Left cardiac atrium (tissue), 4 donors: ENCODE data around the gene CDK6. TPM values are rescaled to one million over a fixed set of nuclear protein-coding genes. Genes with fewer than 3 reads are reported as not detected.

Source experiments
- ATAC-seq, 2 donors: fragments of 200-7000 bp; cut with Tn5 transposase; one replicate each; pipeline ENCODE4 v1.9.1; 2020; ENCODE audit warnings: mild to moderate bottlenecking in 2 of 2, moderate library complexity in 2 of 2
- DNase-seq: peaks from one replicate; pipeline ENCODE4 v3.0.0-alpha.2; 2020
- intact Hi-C, 2 donors: fragments of 100-400 bp; cut with DNase I; formaldehyde crosslinking; loops; one replicate each; pipeline versions ENCODE4 v1.14.1 to v1.15.1; 2022 to 2023
- total RNA-seq, 2 donors: library from RNA; stranded (reverse); fragmentation: NEBNext Ultra II Directional; extraction: Animal tissue kit (Norgen Biotek cat#: 25700); gene quantifications; one replicate each; pipeline ENCODE4 v1.2.1, GENCODE V29; 2021
- donor health status: DM: no; HTN: yes; CAD: no.
- donor health status: DM: no; HTN: yes; CAD: no; lungs with severe emphysema.
- donor health status: DM: yes; HTN: yes; CAD: no.
- donor health status: Dilated cardiomyopathy.

The CDK6 gene
- total RNA-seq, 2 donors from 2014 or later = 12.9 to 13.9 TPM

DNA sequence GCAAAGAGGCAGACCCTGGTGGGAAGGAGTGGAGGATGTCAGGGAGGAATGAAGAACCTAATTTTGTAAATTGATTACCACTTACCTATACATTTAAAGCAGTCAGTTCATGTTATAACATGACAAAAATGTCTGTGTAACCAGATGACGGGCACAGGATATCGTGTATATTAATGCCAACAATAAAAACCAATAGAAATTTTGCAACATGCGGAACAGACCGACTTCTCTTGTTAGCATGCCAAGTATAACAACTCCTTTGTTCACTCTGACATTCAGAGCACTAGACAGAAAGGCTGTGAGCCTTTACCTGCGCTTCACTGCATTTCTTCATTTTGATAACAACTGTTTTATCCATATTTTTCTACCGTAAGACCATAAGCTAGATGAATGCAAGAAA lies 29.9 kb downstream of the CDK6 start:
- intact Hi-C loops = no loop called here
- DNase-seq (no peak), ATAC-seq (no peak)

DNA sequence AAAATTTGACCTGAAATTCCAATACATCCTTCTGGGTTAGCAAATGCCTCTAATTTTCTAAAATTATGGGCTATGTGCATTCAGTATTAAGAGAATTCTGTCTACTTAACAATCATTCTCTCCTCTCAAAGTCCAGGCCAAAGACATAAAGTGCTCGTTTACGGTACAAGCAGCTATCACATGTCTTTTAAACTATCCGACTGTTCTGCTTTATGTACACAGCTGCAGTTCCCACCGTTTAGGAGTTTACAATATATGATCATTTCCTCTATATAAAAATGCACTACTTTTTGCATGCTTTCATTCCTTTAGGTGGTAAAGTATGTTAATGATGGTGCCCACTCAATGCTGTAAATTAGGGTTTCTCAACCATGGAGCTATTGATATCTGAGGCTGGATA lies 34.0 kb downstream of the CDK6 start:
- intact Hi-C loops = no loop called here
- no peak for ATAC-seq
- DNase-seq = no peak

DNA sequence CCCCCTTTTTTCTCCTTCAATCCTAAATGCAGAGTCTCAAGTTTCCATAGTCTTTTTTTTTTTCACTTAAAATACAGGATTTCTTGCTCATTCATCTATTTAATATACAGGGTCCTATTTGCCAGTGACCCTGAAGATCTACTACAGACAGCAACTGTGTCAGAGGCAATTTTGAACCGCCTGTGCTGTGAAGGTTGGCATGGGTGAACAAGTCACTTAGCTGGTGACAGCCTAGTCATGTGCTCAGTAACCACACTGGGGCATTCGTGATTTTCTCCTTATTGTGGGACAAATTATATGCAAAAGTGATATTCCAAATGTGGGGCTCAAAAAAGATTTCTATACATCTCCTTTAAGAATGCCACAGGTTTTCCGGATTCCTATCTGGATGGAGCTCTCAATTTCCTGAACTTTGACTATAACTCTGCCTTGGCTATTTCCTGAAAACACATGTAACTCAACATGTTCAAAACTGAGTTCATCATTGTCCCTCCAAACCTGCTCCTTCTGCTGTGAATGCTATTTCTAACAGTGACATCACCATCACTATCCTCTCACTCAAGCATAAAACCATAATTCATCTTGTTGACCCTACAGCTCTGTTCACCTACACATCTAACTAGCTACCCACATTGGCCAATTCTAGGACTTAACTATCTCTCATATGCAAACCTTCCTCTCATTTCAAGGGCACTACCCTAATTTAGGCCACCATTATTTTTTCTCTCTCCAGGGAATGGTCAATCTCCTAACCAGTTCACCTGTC lies 36.7 kb downstream of the CDK6 start:
- ATAC-seq (no peak), DNase-seq (no peak)
- intact Hi-C loops = no loop called here

DNA sequence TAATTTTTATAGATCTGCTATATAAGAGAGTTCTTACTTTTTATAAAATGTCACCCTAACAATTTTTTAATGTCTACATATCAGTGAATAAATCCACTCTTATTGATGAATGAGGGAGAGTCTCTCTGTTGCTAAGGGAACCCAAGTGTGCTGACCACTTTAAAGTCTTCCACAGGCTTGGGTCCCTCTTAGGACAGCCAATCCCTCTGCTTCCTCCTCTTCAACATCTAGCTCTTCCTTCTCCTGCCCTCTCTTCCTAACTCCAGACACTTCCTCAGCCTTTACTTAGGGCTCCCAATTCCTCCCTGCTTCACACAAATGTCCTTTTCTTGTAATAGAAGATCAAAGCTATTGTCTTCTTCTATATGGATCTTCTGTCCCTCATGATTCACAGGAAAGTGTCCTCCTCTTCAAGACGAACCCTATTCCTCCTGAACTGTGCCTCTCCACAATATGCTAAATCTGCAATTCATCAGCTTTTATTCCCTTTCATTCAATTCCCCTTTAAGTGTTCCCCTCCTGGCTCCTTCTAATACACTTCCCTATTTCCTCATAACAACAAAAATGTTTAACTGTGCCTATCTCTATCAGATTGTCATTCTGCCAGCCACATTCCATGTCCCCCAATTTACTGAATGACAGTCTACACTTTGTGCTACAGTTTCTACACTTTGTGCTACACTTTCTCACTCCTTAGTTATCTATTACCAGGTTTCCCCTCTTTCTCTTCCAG lies 37.7 kb downstream of the CDK6 start:
- intact Hi-C loops = no loop called here
- peak in 1 of 2 donors; percentile 26 for ATAC-seq
- no peak for DNase-seq

DNA sequence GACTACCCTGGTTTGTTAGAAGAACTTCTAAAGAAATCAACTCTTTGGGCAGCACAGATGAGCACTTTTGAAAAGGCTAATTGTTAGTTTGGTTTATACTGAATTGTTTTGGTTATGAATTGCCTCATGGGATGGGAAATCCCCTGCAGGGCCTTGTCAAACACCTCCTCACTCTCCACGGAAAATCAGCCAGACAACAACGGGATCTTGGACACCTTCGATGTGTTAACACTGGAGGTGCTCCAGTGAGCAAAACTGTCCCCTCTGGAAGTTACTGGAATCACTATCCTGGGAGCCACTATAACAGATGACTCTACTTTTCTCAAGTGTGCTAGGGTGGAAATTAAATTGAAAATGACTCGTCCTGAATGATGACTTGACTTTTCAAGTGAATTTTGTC lies 38.7 kb downstream of the CDK6 start:
- ATAC-seq (peak; percentile 94 to 96), DNase-seq (no peak)
- intact Hi-C loops = no loop called here

DNA sequence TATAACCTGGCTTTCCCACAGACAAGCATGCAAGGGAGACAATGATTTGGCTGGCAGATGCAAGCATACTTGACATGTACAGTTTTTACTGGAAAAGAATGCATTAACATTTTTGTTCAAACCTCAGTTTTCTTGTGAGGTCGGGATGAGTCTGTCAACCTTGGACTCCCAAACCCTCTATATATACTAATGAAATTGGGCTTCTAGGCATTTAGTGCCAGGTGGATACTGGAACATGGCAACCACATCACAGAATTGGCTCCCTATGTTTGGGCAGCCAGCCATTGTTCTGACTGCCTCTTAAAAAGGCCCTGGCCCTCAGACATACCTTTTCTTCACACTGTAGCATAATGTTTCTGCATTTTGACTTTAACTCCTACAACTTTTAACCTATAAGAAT lies 39.1 kb downstream of the CDK6 start:
- intact Hi-C loops = no loop called here
- ATAC-seq = peak in 1 of 2 donors; percentile 36
- DNase-seq = no peak

DNA sequence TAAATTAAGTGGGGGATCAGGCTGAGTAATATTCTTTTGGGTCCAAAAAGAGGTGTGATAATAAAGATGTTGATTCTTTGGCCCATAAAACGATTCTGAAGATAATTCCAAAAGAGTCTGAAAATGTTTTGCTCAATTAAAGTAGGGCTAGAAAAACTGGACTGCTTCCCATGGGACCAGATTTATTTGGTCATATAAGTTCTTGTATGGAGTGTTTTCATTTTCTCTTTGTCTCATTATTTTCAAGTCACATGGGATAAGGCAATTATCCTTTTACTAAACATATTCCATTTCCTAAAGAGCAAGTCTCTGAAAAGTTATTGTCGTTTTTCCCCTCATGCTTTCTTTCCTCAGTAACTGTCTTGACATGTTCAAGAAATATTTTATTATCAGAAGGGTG lies 41.5 kb downstream of the CDK6 start:
- intact Hi-C loops = no loop called here
- DNase-seq (no peak), ATAC-seq (no peak)

DNA sequence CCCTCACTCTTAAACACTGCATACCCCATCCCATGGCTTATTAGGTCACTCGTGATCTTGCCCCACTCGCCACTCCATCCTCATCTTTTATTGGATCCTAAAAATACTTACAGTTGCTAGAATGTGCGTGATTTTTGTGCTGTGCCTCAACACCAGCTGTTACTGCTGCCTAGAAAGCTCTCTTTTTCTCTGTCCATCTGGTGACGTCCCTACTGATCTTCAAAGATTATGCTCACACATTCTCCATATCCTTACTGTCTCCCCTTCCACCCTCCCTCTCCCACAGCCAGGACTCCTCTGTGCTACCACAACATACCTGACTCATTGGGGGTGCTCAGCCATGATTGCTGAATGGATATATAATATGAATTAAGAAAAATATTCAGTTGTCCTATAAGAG lies 42.0 kb downstream of the CDK6 start:
- DNase-seq (no peak), ATAC-seq (no peak)
- intact Hi-C loops = no loop called here

DNA sequence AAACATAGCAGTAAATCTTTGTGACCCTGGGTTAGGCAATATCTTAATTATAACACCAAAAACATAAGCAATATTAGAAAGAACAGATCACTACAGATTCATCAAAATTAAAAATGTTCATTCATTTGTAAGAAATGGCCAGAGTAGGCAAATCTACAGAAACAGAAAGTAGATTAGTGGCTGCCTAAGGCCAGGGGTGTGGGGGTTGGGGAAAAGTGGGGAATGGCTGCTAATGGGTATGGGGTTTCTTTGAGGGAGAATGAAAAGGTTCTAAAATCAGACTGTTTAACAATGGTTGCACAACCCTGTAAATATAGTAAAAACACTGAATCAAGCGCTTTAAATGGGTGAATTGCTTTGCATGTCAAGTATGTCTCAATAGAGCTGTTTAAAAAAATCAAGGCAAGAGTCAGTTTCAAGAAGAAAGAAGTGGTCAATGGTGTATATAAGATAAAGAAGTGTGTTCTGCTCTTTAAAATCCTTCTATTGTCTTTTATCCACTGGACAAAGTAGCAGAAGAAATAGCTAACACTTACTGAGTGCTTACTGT lies 42.6 kb downstream of the CDK6 start:
- intact Hi-C loops = no loop called here

DNA sequence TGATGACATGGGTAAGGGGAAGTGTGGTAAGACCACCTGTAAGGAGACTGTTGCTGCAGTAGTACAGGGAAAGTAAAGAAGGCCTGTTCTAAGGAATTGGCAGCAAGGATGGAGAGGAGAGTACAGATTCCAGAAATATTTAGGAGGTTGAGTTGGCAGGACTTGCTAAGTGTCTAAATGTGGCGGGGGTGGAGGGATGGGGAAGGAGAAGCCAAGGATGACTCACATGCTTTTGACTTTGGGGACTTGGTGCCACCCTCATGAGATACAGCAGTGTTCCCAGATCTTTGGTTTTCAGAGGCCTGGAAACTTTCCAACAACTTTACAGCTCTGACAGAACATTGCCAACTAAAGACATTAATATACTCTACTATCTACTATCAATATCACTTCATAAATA lies 45.4 kb downstream of the CDK6 start:
- peak; percentile 47 to 86 for ATAC-seq
- intact Hi-C loops = no loop called here
- DNase-seq = no peak

More for the DNA sequence above, 42.6 kb downstream of the CDK6 start:
- ATAC-seq = no peak
- no peak for DNase-seq

DNA sequence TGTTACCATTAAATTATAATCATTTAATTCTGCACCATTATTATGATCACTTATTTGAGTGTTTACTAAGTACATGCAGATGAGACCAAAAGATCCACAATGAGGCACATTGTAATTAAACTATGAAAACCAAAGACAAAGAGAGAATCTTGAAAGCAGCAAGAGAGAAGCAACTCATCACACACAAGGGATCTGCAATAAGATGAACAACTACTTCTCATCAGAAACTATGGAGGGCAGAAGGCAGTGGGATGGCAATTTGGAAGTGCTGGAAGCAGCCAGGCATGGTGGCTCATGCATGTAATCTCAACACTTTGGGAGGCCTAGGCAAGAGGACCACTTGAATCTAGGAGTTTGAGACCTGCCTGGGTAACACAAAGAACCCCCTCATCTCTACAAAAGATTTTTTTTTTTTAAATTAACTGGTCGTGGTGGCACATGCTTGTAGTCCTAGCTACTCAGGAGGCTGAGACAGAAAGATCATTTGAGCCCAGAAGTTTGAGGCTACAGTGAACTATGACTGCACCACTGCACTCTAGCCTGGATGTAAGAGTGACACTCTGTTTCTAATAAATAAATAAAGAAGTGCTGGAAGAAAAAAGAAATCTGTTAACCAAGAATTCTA lies 47.7 kb downstream of the CDK6 start:
- ATAC-seq (no peak), DNase-seq (no peak)
- intact Hi-C loops = no loop called here

DNA sequence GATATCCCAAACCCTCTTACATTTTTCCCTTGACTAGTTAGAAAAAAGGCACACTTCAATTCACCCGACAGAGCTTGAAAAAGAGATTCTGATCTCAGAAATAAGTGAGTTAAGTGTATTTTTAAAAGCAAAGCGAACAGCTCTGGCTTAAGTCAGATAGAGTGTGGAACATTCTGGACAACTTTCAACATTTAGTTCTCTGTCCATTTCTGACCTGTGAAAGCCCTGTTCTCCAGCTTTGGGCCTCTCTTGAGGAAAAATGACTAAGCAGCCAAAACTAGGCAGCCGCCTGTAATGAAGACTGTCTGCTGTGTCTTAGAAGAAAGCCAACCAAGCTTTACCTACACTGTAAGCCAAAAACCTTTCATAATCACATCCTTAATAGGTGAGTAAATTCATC lies 50.5 kb downstream of the CDK6 start:
- intact Hi-C loops = no loop called here
- peak; percentile 50 to 89 for ATAC-seq
- DNase-seq = no peak

DNA sequence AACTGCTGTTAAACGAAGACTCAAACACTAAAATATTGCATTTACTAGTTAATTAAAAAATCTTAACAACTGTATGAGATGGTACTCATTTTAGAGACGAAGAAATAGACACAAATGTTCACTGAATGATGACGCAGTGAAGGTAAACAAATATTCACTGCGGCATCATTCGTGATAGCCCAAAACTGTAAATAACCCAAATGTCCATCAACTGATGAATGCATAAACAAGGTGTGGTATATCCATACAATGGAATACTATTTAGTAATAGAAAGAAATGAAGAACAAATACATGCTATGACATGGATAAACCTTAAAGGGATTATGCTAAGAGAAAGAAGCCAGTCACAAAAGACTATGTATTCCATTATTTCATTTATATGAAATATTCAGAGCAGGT lies 51.4 kb downstream of the CDK6 start:
- intact Hi-C loops = loop anchor here in 1 of 2 donors (5.0 kb wide), 1 partner anchor 47 kb away; no protein-coding TSS in a partner anchor
- DNase-seq (no peak), ATAC-seq (no peak)

DNA sequence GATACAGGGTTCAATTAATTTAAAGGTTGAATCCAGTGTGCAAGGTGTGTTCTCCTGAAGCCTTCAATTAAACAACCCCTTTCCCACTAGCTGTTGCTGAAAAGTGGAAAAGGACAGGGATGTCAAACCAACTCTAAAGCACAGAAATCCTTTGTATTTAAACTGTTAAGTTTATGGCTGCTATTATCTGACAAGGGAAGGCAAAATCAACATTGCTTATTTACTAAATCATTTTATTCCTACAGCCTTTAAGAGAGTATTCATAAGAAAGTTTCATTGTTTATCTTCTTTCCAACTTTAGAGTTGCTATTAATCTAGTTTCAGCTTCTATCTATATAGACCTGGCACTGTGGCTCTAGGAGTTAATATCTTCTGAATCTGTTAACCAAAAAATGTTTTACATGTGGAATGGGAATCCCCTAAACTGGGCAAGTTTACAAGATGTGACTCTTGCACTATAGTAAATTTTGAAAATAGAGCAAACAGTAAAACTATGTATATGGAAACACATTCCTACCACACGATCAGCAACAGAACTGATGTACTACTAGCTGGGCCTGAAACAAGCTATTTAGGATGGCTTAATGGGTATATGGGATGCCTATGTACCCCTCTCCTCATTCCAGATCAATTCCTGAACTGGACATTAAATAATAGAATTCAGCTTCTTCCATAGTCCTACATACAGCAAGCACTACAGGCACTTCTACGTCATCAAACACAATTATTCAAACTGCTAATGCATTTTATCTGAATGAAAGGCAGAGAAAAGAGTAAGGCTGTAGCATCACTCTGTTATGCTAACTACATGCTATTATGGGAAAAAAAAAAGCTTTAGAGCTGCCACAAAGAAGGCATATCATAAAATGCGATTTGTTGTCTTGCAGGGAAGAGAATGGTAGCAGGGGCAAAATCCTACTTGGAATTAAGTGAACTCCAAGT lies 52.8 kb downstream of the CDK6 start:
- DNase-seq (no peak), ATAC-seq (no peak)
- intact Hi-C loops = loop anchor here in 1 of 2 donors (5.0 kb wide), 1 partner anchor 49 kb away; no protein-coding TSS in a partner anchor

DNA sequence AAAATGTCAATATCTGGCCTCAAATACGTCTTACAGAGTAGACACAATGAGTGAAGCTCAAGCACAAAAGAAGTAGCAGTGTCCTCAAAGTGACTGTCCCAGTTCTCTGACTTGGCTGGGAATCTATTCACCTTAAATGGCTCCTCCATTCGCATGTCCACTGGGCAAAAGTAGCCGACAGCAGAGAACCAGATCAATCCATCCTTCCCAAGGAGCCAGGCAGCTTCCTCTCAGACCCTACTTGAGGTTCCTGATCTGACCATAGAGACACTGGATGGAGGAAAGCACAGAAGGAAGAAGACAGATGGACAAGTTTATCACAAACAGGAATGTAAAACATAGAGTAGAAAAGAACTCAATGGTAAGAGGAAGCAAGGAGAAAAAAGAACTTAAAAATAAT lies 53.5 kb downstream of the CDK6 start:
- intact Hi-C loops = loop anchor here in 1 of 2 donors (5.0 kb wide), 1 partner anchor 49 kb away; no protein-coding TSS in a partner anchor
- no peak for DNase-seq
- ATAC-seq = no peak

DNA sequence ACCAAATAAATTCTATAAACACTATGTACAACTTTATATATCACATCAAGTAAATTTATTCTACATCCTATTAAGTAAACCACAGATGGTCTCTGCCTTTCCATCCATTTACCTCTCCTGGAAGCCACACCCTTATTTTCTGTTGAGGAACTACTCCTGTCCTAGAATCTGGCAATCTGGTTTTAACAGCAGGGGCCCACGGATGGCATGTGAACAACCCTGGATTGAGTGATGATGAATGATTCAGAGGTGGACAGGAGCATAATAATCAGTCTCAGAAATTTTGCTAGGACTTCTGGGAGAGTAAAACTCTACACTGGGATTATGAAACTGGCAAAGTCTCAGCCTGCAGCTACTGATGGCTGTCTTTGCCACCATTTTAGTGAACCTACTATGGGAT lies 54.1 kb downstream of the CDK6 start:
- DNase-seq (no peak), ATAC-seq (no peak)
- intact Hi-C loops = loop anchor here in 1 of 2 donors (5.0 kb wide), 1 partner anchor 50 kb away; no protein-coding TSS in a partner anchor

DNA sequence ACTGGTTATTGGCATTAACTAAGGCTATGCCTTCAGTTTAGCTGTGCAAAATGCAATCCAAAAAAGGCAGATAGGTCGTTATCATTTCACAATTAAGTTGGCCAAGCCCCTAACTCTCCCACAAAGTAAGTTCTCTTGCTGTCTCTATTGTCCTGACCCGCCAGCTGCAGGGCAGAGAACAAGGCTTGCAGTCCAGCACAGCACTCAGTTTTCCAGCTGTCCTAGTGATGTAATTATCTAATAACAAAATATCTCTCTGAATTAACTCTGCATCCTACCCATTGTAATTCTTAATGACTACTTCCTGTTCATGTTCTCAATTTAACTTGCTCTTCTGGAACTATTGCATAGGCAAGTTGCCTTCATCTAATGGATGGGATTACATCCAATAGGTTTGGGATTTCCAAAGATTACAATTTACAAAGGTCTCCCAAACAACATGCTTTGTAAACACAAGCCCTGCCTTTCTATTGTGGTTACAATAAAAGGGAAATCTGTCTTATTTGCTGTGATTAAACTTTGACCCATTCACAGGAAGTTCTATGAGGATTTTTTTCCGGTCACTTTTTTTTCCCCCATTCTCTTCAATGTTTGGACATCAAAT lies 55.2 kb downstream of the CDK6 start:
- intact Hi-C loops = loop anchor here in 1 of 2 donors (5.0 kb wide), 1 partner anchor 51 kb away; no protein-coding TSS in a partner anchor
- DNase-seq (no peak), ATAC-seq (peak; percentile 74 to 77)

DNA sequence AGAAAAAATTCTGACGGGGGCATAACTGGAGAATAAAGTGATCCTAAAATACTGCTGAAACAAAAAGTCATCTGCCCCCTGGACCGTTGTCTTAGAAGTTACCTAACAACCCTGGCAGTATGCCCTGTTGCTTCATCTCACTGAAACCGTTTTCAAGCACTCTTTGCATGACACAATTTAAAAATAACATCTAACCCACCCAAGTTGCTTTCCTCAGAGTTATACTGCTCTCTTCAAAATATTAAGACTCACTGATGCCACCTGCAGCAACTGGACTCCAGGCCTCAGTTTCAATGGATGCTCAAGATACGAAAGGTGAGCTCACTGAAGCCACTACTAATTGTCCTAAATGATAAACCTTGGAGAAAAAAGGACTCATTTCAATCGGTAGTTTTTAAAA lies 57.4 kb downstream of the CDK6 start:
- DNase-seq (peak; percentile 39), ATAC-seq (peak in 1 of 2 donors; percentile 32)
- intact Hi-C loops = no loop called here
